Kidney (tissue), 14 donors: Measurements from ENCODE around the gene SENP1. TPM values are rescaled to one million over a fixed set of nuclear protein-coding genes. Genes with fewer than 3 reads are reported as not detected.

Experiments used
- DNase-seq, 5 donors: peaks; one replicate each; pipeline ENCODE4 v3.0.0-alpha.2; 2013 to 2020
- FAIRE-seq: peaks from 2 replicates; lab custom pipeline; 2012; peaks lifted over from hg19 to GRCh38; lab: Jason Lieb, UNC
- H3K27ac ChIP-seq, 2 donors: one replicate each; pipeline ENCODE4 v1.7.0; 2013; ENCODE audit warnings: low read depth in 2 of 2, low read length in 2 of 2, inconsistent platforms in 1 of 2
- H3K27me3 ChIP-seq: one replicate; pipeline ENCODE4 v1.7.1; 2013; ENCODE audit warnings: low read length, inconsistent platforms; ENCODE audit not compliant: control insufficient read depth, insufficient read depth
- H3K36me3 ChIP-seq, 3 donors: one replicate each; pipeline versions ENCODE4 v1.7.0 to v1.7.1; 2013; ENCODE audit warnings: low read length in 3 of 3, control low read depth in 1 of 3, inconsistent platforms in 1 of 3; ENCODE audit not compliant: insufficient read depth in 3 of 3, control insufficient read depth in 2 of 3
- H3K4me1 ChIP-seq, 3 donors: one replicate each; pipeline versions ENCODE4 v1.7.0 to v1.7.1; 2013; ENCODE audit warnings: low read length in 3 of 3, inconsistent platforms in 1 of 3, low read depth in 1 of 3; ENCODE audit not compliant: control insufficient read depth in 2 of 3, insufficient read depth in 2 of 3
- H3K4me3 ChIP-seq, 3 donors: one replicate each; pipeline versions ENCODE4 v1.7.0 to v1.8.1; 2013; ENCODE audit warnings: low read length in 3 of 3, control low read depth in 1 of 3, inconsistent platforms in 1 of 3
- H3K9ac ChIP-seq, 3 donors: one replicate each; pipeline versions ENCODE4 v1.7.0 to v1.7.1; 2013; ENCODE audit warnings: low read length in 3 of 3, control low read depth in 1 of 3, inconsistent platforms in 1 of 3
- H3K9me3 ChIP-seq, 3 donors: one replicate each; pipeline versions ENCODE4 v1.7.0 to v1.7.1; 2013; ENCODE audit warnings: low read length in 3 of 3, control low read depth in 1 of 3, inconsistent platforms in 1 of 3; ENCODE audit not compliant: control insufficient read depth in 2 of 3, insufficient read depth in 1 of 3
- intact Hi-C: fragments of 100-400 bp; cut with DNase I; formaldehyde crosslinking; loops from one replicate; pipeline ENCODE4 v1.11.1; 2022
- polyA plus RNA-seq: library from polyadenylated mRNA; stranded (reverse); fragments of 350-450 nt; fragmentation: Illumina TruSeq; extraction: RNeasy Lipid Tissue Mini Kit (QIAGEN cat#74804); gene quantifications from one replicate; pipeline ENCODE4 v1.2.3, GENCODE V29; 2014; ENCODE audit warnings: low read depth, low replicate concordance; ENCODE audit not compliant: insufficient read depth
- total RNA-seq: library from RNA; stranded (reverse); fragmentation: NEBNext Ultra II Directional; extraction: Animal tissue kit (Norgen Biotek cat#: 25700); gene quantifications from one replicate; pipeline ENCODE4 v1.2.1, GENCODE V29; 2021
- TF ChIP-seq, protein P1 (sequence below): IDR thresholded peaks from 3 replicates; pipeline ENCODE4 v1.5.1; 2012; ENCODE audit warnings: mild to moderate bottlenecking, moderate library complexity, borderline replicate concordance; ENCODE audit not compliant: insufficient read depth; ENCODE audit errors: extremely low read depth
- donor health status: control.
- donor health status: control.
- donor health status: control.
- donor health status: control.
- donor health status: control.
- donor health status: DM: yes; HTN: yes; CAD: no.
- donor health status: Normal renal cell carcinoma (clear cell type).

SENP1 gene
- total and polyA plus RNA-seq, 2 donors from 2014 or later: 3.5 to 19.4 TPM

DNA sequence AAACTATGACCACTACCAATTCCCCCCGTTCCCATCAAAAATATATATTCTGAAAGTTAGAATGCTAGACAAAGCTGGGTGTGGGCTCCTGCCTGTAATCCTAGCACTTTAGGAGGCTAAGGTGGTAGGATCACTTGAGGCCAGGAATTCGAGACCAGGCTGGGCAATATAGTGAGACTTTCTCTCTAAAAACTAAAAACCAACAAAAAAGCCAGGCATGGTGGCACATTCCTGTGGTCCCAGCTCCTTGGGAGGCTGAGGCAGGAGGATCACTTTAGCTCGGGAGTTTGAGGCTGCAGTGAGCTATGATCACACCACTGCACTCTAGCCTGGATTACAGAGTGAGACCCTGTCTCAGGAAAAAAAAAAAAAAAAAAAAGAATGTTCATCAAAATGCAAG is 52.8 kb downstream of the SENP1 start:
- DNase-seq: no peak
- no peak for FAIRE-seq
- H3K9me3 ChIP-seq: no peaks in the 10 kb centered on the region
- H3K36me3 ChIP-seq: peaks cover 0 to 9% (median 5%) of the 10 kb centered on the region in 3 donors
- no peak overlapping the region for H3K4me3 ChIP-seq
- H3K27me3 ChIP-seq: no peaks in the 10 kb centered on the region
- no peak overlapping the region for H3K27ac ChIP-seq
- no peak overlapping the region for H3K9ac ChIP-seq
- H3K4me1 ChIP-seq: no peaks in the 10 kb centered on the region
- TF ChIP-seq, protein P1, sequence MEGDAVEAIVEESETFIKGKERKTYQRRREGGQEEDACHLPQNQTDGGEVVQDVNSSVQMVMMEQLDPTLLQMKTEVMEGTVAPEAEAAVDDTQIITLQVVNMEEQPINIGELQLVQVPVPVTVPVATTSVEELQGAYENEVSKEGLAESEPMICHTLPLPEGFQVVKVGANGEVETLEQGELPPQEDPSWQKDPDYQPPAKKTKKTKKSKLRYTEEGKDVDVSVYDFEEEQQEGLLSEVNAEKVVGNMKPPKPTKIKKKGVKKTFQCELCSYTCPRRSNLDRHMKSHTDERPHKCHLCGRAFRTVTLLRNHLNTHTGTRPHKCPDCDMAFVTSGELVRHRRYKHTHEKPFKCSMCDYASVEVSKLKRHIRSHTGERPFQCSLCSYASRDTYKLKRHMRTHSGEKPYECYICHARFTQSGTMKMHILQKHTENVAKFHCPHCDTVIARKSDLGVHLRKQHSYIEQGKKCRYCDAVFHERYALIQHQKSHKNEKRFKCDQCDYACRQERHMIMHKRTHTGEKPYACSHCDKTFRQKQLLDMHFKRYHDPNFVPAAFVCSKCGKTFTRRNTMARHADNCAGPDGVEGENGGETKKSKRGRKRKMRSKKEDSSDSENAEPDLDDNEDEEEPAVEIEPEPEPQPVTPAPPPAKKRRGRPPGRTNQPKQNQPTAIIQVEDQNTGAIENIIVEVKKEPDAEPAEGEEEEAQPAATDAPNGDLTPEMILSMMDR: no peak
- intact Hi-C loops: no loop called here

DNA sequence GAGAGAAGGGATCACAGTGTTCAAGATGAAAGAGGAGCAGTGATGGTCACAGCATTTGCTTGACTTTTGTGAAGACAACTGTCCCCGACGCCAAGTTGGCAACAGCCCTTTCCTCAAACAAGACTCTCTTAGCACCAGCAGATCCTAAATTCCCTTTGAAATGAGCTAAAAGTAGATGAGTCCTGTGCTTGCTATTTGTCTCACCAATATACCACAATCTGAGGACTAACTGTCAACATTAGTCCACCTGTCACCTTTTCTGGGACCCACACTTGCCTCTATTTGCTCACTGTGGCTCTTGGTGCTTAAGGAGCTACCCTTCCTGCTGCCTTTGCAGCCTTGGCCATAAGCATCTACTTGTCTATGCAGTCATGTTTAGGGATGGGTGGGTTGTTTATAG is 54.2 kb downstream of the SENP1 start:
- no peaks in the 10 kb centered on the region for H3K4me1 ChIP-seq
- no peaks in the 10 kb centered on the region for H3K27me3 ChIP-seq
- no peak for DNase-seq
- H3K9ac ChIP-seq: no peak overlapping the region
- TF ChIP-seq, protein P1: no peak
- H3K9me3 ChIP-seq: no peaks in the 10 kb centered on the region
- FAIRE-seq: no peak
- H3K27ac ChIP-seq: no peak overlapping the region
- peaks cover 0 to 24% (median 8%) of the 10 kb centered on the region in 3 donors for H3K36me3 ChIP-seq
- H3K4me3 ChIP-seq: no peak overlapping the region
- intact Hi-C loops: no loop called here

DNA sequence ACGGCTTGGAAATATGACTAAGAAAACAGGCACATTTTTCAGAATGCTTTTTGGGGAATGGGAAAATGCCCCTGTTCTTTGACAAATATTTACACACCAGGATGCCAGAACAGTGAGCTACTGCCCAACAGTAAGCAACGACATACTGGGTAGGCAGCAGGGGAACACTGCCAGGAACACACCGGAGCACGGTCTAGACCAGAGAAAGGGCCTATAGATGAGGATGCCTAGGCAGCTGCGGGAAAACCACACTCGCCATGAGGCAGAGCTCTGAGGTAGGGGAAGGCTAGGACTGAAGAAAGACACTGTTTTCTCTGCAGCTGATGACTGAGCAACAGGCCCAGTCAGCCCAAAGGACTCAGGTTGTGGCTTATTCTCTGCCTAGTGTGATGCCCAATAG is 55.7 kb downstream of the SENP1 start:
- H3K36me3 ChIP-seq: peaks cover under 1 to 23% (median 13%) of the 10 kb centered on the region in 3 donors
- intact Hi-C loops: no loop called here
- no peaks in the 10 kb centered on the region for H3K4me1 ChIP-seq
- H3K27me3 ChIP-seq: no peaks in the 10 kb centered on the region
- no peak overlapping the region for H3K9ac ChIP-seq
- no peaks in the 10 kb centered on the region for H3K9me3 ChIP-seq
- no peak overlapping the region for H3K4me3 ChIP-seq
- DNase-seq (no peak), FAIRE-seq (no peak)
- TF ChIP-seq, protein P1: no peak
- H3K27ac ChIP-seq: no peak overlapping the region

DNA sequence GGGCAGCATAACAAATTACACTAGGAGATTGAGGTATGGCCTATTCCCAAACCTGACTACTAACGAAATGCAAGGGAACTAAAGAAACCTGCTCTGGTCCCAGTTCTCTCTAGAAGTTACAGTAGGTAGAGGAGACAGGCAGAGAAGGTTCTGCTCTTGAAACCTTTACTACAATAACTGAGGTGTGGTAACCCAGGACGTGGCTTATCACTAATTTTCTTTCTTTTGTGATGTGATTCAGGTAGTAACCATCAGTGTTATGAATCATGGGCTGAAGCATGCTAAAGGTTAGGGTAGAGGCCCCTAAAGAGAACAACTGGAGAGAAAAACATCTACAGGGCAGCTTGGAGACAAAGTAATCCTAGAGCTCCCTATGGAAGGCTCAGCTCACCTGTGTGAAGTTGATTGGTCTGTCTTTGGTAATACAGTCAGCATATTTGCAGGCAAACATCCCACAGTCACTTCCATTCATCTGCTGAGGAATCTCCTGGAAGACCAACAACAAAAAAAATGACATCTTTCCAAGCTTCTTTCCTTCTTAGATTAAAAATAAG is 59.8 kb downstream of the SENP1 start:
- Histone ChIP-seq H3K9ac (no peak overlapping the region), H3K36me3 (peaks cover 2 to 30% (median 17%) of the 10 kb centered on the region in 3 donors), H3K4me3 (no peak overlapping the region), H3K9me3 (no peaks in the 10 kb centered on the region), H3K4me1 (no peaks in the 10 kb centered on the region), H3K27ac (no peak overlapping the region), H3K27me3 (no peaks in the 10 kb centered on the region)
- intact Hi-C loops: no loop called here
- DNase-seq (no peak), FAIRE-seq (no peak)
- TF ChIP-seq, protein P1: no peak
